DMS53 (cell line): ENCODE measurements around the gene RFX8.

Experiments used
- DNase-seq: peaks from one replicate; lab custom pipeline; 2025; lab: John Stamatoyannopoulos, UW

Gene RFX8

DNA sequence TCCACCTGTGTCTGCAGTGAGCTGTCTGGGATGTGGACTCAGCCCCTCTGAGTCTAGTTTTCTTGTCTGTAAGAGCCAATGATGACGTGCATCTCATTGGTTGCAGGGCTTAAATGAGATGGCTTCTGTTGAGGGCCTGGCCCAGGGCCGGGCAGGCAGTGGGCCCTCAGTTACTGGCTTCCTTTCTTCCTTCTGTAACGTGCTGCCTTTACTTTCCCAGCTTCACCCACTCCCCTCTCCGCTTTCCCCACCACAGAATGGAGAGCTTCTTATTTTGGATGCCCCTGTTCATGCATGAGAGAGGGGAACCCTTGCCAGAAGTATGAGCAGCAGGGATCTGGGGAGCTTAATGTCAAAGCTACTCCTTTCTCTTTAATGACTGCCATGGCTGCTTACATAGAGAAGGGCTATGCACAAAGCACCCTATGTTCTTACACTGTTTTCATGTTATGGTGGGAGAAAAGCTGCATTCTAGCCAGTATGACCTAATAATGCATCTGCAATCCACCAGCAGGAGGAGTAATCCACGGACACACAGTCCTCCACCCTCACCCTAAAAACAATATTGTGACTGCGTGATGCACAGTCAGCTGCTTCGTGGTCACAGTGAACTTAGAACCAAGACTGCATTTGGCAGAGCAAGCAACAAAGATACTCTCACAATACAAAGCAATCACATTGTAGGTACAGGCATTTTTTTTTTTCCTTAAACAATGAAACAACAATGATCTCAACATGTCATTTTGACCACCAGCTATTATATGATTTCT lies 124.8 kb downstream of the RFX8 start:
- no peak for DNase-seq

DNA sequence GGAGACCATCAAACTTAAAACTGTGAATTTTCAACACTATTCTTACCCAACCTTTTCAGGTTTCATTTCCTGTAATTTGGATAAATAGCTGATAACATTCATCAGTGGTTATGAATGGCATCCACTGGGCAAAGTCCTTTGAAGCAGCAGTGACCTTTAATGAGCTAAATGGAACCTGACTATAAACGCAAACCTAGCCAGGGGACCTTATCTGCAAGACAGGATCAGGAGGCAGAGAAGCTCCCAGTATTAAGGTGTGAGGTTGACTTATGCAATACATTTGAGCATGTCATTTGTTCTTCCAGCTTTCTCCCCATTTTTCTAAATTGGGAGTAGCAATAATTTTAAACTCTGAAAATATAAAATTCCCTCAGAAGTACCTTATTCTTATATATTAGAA lies 126.0 kb downstream of the RFX8 start:
- DNase-seq, result no peak
